OCI-LY1 (cell line): ENCODE data around the gene PDE4C.

Source experiments
- H2AFZ ChIP-seq: fragments of 200-600 bp; sonication (generic), shearing (Covaris generic); 2 replicates; pipeline ENCODE4 v1.6.0; 2014; ENCODE audit warnings: antibody characterized with exemption, mild to moderate bottlenecking, low read length
- H3F3A ChIP-seq: fragments of 200-600 bp; sonication (generic), shearing (Covaris generic); 2 replicates; pipeline ENCODE4 v1.6.0; 2014; ENCODE audit warnings: mild to moderate bottlenecking, antibody characterized with exemption, low read length, moderate library complexity; ENCODE audit not compliant: insufficient read depth
- H3K27ac ChIP-seq: fragments of 200-600 bp; sonication (generic); 2 replicates; pipeline ENCODE4 v1.5.1; 2014; ENCODE audit warnings: low read length, mixed run types, mild to moderate bottlenecking, low read depth; ENCODE audit not compliant: poor library complexity, severe bottlenecking
- H3K27me3 ChIP-seq: fragments of 200-600 bp; sonication (generic); 2 replicates; pipeline ENCODE4 v1.6.0; 2014; ENCODE audit warnings: antibody characterized with exemption, mild to moderate bottlenecking, low read length, moderate library complexity; ENCODE audit not compliant: insufficient read depth
- H3K36me3 ChIP-seq: fragments of 200-600 bp; sonication (generic); 2 replicates; pipeline ENCODE4 v1.6.1; 2014; ENCODE audit warnings: mild to moderate bottlenecking, antibody characterized with exemption, low read length, moderate library complexity, mixed read lengths; ENCODE audit not compliant: insufficient read depth
- H3K4me1 ChIP-seq: fragments of 200-600 bp; sonication (generic); 2 replicates; pipeline ENCODE4 v1.5.1; 2014; ENCODE audit warnings: mild to moderate bottlenecking, low read length, moderate library complexity; ENCODE audit not compliant: insufficient read depth, severe bottlenecking
- H3K4me2 ChIP-seq: fragments of 200-600 bp; sonication (generic), shearing (Covaris generic); 2 replicates; pipeline ENCODE4 v1.6.1; 2014; ENCODE audit warnings: low read length
- H3K4me3 ChIP-seq: fragments of 200-600 bp; sonication (generic); 2 replicates; pipeline ENCODE4 v1.5.1; 2014; ENCODE audit warnings: low read length, low read depth, mild to moderate bottlenecking, mixed read lengths; ENCODE audit not compliant: poor library complexity, severe bottlenecking
- H3K79me2 ChIP-seq: fragments of 200-600 bp; shearing (Covaris generic); 2 replicates; pipeline ENCODE4 v1.6.1; 2016; ENCODE audit warnings: mixed run types, low read length, mixed read lengths; ENCODE audit not compliant: insufficient read depth
- H3K9ac ChIP-seq: fragments of 200-600 bp; sonication (generic), shearing (Covaris generic); 2 replicates; pipeline ENCODE4 v1.6.1; 2014; ENCODE audit warnings: mild to moderate bottlenecking, low read length, mixed read lengths
- H3K9me2 ChIP-seq: fragments of 200-600 bp; sonication (generic), shearing (Covaris generic); 2 replicates; pipeline ENCODE4 v1.6.1; 2014; ENCODE audit warnings: low read depth, mild to moderate bottlenecking, low read length, mixed read lengths
- H3K9me3 ChIP-seq: fragments of 200-600 bp; shearing (Covaris generic); 2 replicates; pipeline ENCODE4 v1.6.1; 2014; ENCODE audit warnings: low read length, mixed read lengths
- H4K20me1 ChIP-seq: fragments of 200-600 bp; sonication (generic), shearing (Covaris generic); 2 replicates; pipeline ENCODE4 v1.6.0; 2016; ENCODE audit warnings: mild to moderate bottlenecking, low read length; ENCODE audit not compliant: insufficient read depth
- EZH2 ChIP-seq: fragments of 200-600 bp; sonication (generic), shearing (Covaris generic); IDR thresholded peaks from 2 replicates; pipeline ENCODE4 v1.8.0; 2017; ENCODE audit warnings: borderline replicate concordance, mixed run types, mild to moderate bottlenecking, antibody characterized with exemption, low read length, moderate library complexity, mixed read lengths
- TF ChIP-seq, protein P1 (sequence below): fragments of 200-600 bp; sonication (generic), shearing (Covaris generic); IDR thresholded peaks from 2 replicates; pipeline ENCODE4 v1.5.1; 2017; ENCODE audit warnings: mild to moderate bottlenecking, antibody characterized with exemption, low read length, moderate library complexity, mixed read lengths

Gene PDE4C

DNA sequence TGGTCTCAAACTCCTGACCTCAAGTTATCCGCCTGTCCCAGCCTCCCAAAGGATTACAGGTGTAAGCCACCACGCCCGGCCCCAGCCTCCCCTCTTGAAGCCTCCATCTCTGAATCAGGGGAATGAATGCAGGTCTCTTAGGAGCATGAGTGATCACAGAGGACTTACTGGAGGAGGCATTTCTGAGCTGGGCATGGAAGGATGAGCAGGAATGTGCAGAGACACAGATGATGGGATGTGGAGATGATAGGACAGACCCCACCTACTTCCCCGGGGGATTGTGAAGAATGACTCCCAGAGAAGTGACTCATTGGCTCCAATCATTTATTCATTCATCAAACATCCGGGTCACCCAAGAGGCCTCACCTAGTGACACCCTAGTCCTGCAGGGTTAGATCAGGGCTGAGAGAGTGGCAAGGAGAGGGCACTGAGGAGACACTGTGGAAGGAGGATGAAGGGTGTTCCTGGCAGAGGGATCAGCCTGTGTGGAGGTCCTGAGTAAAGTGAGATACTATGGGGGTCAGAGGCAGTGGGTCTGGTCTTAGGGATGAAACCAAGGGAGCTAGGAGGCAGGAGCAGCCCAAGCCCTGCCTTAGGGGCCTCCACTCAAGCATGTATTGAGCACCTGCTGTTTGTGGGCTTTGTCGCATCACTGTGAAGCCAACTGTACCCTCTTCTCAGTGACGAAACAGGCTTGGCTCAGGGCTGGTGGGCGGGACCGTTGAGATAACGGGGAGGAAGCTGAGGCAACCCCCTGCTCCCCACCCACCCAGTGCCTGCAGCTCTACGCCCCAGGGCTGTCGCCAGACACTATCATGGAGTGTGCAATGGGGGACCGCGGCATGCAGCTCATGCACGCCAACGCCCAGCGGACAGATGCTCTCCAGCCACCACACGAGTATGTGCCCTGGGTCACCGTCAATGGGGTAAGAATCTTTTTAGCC lies 49.6 kb downstream of the PDE4C start:
- no peak overlapping the region for H3K27ac ChIP-seq
- no peak for TF ChIP-seq EZH2
- TF ChIP-seq, protein P1, sequence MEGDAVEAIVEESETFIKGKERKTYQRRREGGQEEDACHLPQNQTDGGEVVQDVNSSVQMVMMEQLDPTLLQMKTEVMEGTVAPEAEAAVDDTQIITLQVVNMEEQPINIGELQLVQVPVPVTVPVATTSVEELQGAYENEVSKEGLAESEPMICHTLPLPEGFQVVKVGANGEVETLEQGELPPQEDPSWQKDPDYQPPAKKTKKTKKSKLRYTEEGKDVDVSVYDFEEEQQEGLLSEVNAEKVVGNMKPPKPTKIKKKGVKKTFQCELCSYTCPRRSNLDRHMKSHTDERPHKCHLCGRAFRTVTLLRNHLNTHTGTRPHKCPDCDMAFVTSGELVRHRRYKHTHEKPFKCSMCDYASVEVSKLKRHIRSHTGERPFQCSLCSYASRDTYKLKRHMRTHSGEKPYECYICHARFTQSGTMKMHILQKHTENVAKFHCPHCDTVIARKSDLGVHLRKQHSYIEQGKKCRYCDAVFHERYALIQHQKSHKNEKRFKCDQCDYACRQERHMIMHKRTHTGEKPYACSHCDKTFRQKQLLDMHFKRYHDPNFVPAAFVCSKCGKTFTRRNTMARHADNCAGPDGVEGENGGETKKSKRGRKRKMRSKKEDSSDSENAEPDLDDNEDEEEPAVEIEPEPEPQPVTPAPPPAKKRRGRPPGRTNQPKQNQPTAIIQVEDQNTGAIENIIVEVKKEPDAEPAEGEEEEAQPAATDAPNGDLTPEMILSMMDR, result no peak
- no peaks in the 10 kb centered on the region for H4K20me1 ChIP-seq
- H3F3A ChIP-seq, result 0 out of 2 replicates have a peak, but pooled peaks cover 8% of the 10 kb centered on the region
- no peaks in the 10 kb centered on the region for H3K27me3 ChIP-seq
- no peaks in the 10 kb centered on the region for H3K9me3 ChIP-seq
- H3K9me2 ChIP-seq, result no peaks in the 10 kb centered on the region
- H3K36me3 ChIP-seq, result peaks cover 43% of the 10 kb centered on the region
- no peak overlapping the region for H2AFZ ChIP-seq
- H3K4me2 ChIP-seq, result no peak overlapping the region
- no peak overlapping the region for H3K4me3 ChIP-seq
- H3K4me1 ChIP-seq, result peaks cover 42% of the 10 kb centered on the region
- no peak overlapping the region for H3K9ac ChIP-seq
- 0 out of 2 replicates have a peak, but pooled peaks cover 5% of the 10 kb centered on the region for H3K79me2 ChIP-seq

DNA sequence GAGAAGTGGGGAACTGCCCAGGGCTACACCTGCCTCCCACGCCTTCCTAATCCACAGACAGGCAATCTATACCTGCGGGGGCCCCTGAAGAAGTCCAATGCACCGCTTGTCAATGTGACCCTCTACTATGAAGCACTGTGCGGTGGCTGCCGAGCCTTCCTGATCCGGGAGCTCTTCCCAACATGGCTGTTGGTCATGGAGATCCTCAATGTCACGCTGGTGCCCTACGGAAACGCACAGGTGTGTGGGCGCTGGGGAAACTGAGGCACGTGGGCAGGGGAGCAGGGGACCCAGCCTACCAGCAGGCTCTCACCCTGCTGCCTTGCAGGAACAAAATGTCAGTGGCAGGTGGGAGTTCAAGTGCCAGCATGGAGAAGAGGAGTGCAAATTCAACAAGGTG lies 51.3 kb downstream of the PDE4C start:
- Histone ChIP-seq H3K4me1 (peaks cover 53% of the 10 kb centered on the region), H3F3A (0 out of 2 replicates have a peak, but pooled peaks cover 8% of the 10 kb centered on the region), H3K4me3 (peak overlapping the region; percentile 70), H2AFZ (no peak overlapping the region), H4K20me1 (no peaks in the 10 kb centered on the region), H3K9ac (peak overlapping the region; percentile 68), H3K27me3 (no peaks in the 10 kb centered on the region), H3K9me2 (no peaks in the 10 kb centered on the region), H3K27ac (no peak overlapping the region), H3K79me2 (0 out of 2 replicates have a peak, but pooled peaks cover 5% of the 10 kb centered on the region), H3K4me2 (peak overlapping the region; percentile 70), H3K36me3 (peaks cover 43% of the 10 kb centered on the region), H3K9me3 (no peaks in the 10 kb centered on the region)
- TF ChIP-seq, protein P1, result no peak
- no peak for TF ChIP-seq EZH2
